Body of pancreas (tissue), 4 donors: ENCODE results near the gene SLC2A4.

Source experiments
- POLR2A ChIP-seq, 3 donors: fragments of 450-650 bp; IDR thresholded peaks; one replicate each; pipeline ENCODE4 v1.6.1; 2016; ENCODE audit warnings: antibody characterized with exemption in 3 of 3, mild to moderate bottlenecking in 2 of 3
- TF ChIP-seq, protein P1 (sequence below), 7 experiments: fragments of 450-650 bp in 4 of 7; fragments of 200-600 bp in 3 of 7; sonication (generic) in 3 of 7; IDR thresholded peaks; one replicate each; pipeline ENCODE4 v1.5.1; 2016 to 2019; ENCODE audit warnings: antibody characterized with exemption in 7 of 7

DNA sequence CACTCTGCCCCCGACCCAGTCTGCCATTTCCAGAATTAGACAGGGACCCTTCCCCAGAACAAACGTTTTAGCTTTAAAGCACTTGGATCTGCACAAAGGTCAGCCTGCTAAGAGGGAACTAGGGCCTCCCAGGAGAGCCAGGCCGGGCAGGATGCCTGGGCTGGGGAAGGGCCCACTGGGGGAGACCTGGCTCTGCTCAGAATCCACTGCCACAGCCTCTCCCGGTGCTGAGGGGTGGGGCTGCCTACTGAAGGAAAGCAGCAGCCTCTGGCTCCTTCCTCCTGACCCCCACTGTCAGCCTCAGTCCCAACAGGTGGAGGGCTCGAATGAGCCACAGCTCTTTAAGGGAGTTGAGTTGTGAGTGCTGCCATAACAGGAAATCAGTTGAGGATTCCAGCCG lies 11.2 kb downstream of the SLC2A4 start:
- TF ChIP-seq, protein P1, sequence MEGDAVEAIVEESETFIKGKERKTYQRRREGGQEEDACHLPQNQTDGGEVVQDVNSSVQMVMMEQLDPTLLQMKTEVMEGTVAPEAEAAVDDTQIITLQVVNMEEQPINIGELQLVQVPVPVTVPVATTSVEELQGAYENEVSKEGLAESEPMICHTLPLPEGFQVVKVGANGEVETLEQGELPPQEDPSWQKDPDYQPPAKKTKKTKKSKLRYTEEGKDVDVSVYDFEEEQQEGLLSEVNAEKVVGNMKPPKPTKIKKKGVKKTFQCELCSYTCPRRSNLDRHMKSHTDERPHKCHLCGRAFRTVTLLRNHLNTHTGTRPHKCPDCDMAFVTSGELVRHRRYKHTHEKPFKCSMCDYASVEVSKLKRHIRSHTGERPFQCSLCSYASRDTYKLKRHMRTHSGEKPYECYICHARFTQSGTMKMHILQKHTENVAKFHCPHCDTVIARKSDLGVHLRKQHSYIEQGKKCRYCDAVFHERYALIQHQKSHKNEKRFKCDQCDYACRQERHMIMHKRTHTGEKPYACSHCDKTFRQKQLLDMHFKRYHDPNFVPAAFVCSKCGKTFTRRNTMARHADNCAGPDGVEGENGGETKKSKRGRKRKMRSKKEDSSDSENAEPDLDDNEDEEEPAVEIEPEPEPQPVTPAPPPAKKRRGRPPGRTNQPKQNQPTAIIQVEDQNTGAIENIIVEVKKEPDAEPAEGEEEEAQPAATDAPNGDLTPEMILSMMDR (IDR thresholded peaks at IDR 0.05): no peak
- TF ChIP-seq POLR2A (IDR thresholded peaks at IDR 0.05): no peak
